ENCODE measurements around the gene CSTPP1.

Gene CSTPP1

GRCh38 chr11:47105541-47105940, 169.0 kb downstream of the CSTPP1 start:
- no peak for DNase-seq
- no peaks in the 10 kb centered on the region for H3K4me1 ChIP-seq
- H3K4me3 ChIP-seq (ENCODE audit: low read depth, low read length), result no peak overlapping the region
- no peak for TF ChIP-seq CTCF (IDR thresholded peaks at IDR 0.05; ENCODE audit: low read depth, low read length)
- no peaks in the 10 kb centered on the region for H3K36me3 ChIP-seq
- no peaks in the 10 kb centered on the region for H3K27me3 ChIP-seq
- no peaks in the 10 kb centered on the region for H3K9me3 ChIP-seq

- TF ChIP-seq CTCF (IDR thresholded peaks at IDR 0.05; ENCODE audit: low read depth, low read length), result no peak
These were observed 169.4 kb downstream of the CSTPP1 start for GRCh38 chr11:47105974-47106373.

GRCh38 chr11:47106798-47107411, 170.3 kb downstream of the CSTPP1 start:
- no peak for DNase-seq
- Histone ChIP-seq H3K9me3 (no peaks in the 10 kb centered on the region), H3K27me3 (no peaks in the 10 kb centered on the region), H3K4me1 (no peaks in the 10 kb centered on the region), H3K4me3 (ENCODE audit: low read depth, low read length) (no peak overlapping the region), H3K36me3 (no peaks in the 10 kb centered on the region)
- no peak for TF ChIP-seq CTCF (IDR thresholded peaks at IDR 0.05; ENCODE audit: low read depth, low read length)

More at GRCh38 chr11:47105974-47106373, 169.4 kb downstream of the CSTPP1 start:
- Histone ChIP-seq H3K9me3 (no peaks in the 10 kb centered on the region), H3K36me3 (no peaks in the 10 kb centered on the region), H3K4me1 (no peaks in the 10 kb centered on the region), H3K27me3 (no peaks in the 10 kb centered on the region), H3K4me3 (ENCODE audit: low read depth, low read length) (no peak overlapping the region)
- DNase-seq, result no peak

GRCh38 chr11:47107744-47108143, 171.2 kb downstream of the CSTPP1 start:
- Histone ChIP-seq H3K9me3 (no peaks in the 10 kb centered on the region), H3K36me3 (no peaks in the 10 kb centered on the region), H3K4me3 (ENCODE audit: low read depth, low read length) (no peak overlapping the region), H3K4me1 (no peaks in the 10 kb centered on the region), H3K27me3 (no peaks in the 10 kb centered on the region)
- no peak for TF ChIP-seq CTCF (IDR thresholded peaks at IDR 0.05; ENCODE audit: low read depth, low read length)
- DNase-seq, result no peak

GRCh38 chr11:47108214-47108613, 171.7 kb downstream of the CSTPP1 start:
- Histone ChIP-seq H3K36me3 (no peaks in the 10 kb centered on the region), H3K9me3 (no peaks in the 10 kb centered on the region), H3K27me3 (no peaks in the 10 kb centered on the region), H3K4me1 (no peaks in the 10 kb centered on the region), H3K4me3 (ENCODE audit: low read depth, low read length) (no peak overlapping the region)
- no peak for DNase-seq
- TF ChIP-seq CTCF (IDR thresholded peaks at IDR 0.05; ENCODE audit: low read depth, low read length), result no peak

- H3K27me3 ChIP-seq, result no peaks in the 10 kb centered on the region
- no peaks in the 10 kb centered on the region for H3K9me3 ChIP-seq
- no peak for TF ChIP-seq CTCF (IDR thresholded peaks at IDR 0.05; ENCODE audit: low read depth, low read length)
- no peak overlapping the region for H3K4me3 ChIP-seq (ENCODE audit: low read depth, low read length)
- no peaks in the 10 kb centered on the region for H3K4me1 ChIP-seq
- DNase-seq, result no peak
- no peaks in the 10 kb centered on the region for H3K36me3 ChIP-seq
These were observed 172.6 kb downstream of the CSTPP1 start for GRCh38 chr11:47109051-47109726.
